Measurements from ENCODE around the gene MIEF1.

MIEF1 gene

DNA sequence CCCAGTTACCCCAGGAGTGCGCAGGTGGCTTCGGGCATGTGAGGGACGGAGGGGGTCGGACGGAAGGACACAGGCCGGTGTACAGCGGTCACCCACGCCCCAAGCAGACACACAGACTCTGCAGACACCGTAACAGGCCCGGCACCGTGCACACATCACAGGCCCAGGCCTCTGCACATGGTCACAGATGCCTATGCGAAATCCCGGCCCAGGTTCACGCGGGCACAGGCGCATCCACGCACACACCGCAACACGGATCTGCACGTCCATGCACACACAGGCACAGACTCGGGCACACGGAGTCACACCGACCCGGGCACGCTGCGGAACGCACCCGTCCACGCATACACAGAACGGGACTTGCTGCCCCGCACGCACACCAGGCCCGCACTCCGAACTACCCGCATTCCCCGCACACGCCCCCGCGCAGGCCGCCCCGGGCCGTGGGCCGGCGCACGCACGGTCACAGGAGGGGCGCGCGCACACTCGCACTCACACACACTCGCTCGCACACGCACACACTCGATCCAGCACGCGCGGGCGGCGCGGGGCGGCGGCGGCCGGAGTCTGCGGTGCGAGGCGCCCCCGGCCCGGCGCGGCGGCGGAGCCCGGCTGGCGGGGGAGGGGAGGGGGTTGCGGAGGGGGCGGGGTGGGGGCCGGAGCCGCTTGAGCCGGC is 45.4 kb upstream of the MIEF1 start, which contains the start of gene MGAT3:
TSS of gene MGAT3 (plus strand) at position 491 of the 676 bp plus-strand sequence. CDS start 30,336 bp downstream, outside the sequence.
- Histone ChIP-seq H3K9me3 (ENCODE audit: severe bottlenecking) (no peaks in the 10 kb centered on the region), H3K27ac (ENCODE audit: poor library complexity, severe bottlenecking) (no peak within 1 kb of the TSS), H3K27me3 (ENCODE audit: insufficient read depth, poor library complexity, severe bottlenecking) (peaks cover 40% of the 10 kb centered on the region), H3K4me3 (ENCODE audit: severe bottlenecking) (peak within 1 kb of the TSS; percentile 11), H3K36me3 (ENCODE audit: low read depth) (no peaks in the 10 kb centered on the region), H3K4me1 (ENCODE audit: insufficient read depth, poor library complexity, severe bottlenecking) (no peaks in the 10 kb centered on the region)
- TF ChIP-seq, protein P1, sequence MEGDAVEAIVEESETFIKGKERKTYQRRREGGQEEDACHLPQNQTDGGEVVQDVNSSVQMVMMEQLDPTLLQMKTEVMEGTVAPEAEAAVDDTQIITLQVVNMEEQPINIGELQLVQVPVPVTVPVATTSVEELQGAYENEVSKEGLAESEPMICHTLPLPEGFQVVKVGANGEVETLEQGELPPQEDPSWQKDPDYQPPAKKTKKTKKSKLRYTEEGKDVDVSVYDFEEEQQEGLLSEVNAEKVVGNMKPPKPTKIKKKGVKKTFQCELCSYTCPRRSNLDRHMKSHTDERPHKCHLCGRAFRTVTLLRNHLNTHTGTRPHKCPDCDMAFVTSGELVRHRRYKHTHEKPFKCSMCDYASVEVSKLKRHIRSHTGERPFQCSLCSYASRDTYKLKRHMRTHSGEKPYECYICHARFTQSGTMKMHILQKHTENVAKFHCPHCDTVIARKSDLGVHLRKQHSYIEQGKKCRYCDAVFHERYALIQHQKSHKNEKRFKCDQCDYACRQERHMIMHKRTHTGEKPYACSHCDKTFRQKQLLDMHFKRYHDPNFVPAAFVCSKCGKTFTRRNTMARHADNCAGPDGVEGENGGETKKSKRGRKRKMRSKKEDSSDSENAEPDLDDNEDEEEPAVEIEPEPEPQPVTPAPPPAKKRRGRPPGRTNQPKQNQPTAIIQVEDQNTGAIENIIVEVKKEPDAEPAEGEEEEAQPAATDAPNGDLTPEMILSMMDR (IDR thresholded peaks at IDR 0.05; ENCODE audit: poor library complexity, severe bottlenecking): no peak
- DNase-seq (ENCODE audit: low spot score): no peak
- ATAC-seq (ENCODE audit: low read depth): no peak

DNA sequence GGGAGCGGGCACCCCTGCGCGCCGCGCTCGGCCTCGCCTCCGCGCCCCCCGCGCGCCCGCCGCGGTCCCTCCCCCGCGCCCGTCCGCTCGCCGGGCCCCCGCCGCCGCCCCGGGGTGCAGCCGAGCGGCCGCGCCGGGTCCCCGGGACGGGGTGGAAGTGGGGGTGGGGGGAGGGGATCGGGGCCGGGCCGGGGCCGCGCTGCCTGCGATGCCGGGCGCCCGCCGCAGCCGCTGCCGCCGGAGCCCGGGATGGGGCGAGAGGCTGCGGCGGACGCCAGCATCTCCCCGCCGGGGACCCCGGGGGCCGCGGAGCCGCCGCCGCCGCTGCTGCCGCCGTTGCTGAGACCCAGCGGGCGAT is 44.9 kb upstream of the MIEF1 start:
- ATAC-seq (ENCODE audit: low read depth): no peak
- no peaks in the 10 kb centered on the region for H3K4me1 ChIP-seq (ENCODE audit: insufficient read depth, poor library complexity, severe bottlenecking)
- H3K4me3 ChIP-seq (ENCODE audit: severe bottlenecking): peak overlapping the region; percentile 11
- no peak overlapping the region for H3K27ac ChIP-seq (ENCODE audit: poor library complexity, severe bottlenecking)
- H3K27me3 ChIP-seq (ENCODE audit: insufficient read depth, poor library complexity, severe bottlenecking): peaks cover 40% of the 10 kb centered on the region
- no peaks in the 10 kb centered on the region for H3K9me3 ChIP-seq (ENCODE audit: severe bottlenecking)
- DNase-seq (ENCODE audit: low spot score): no peak
- TF ChIP-seq, protein P1 (IDR thresholded peaks at IDR 0.05; ENCODE audit: poor library complexity, severe bottlenecking): no peak
- H3K36me3 ChIP-seq (ENCODE audit: low read depth): no peaks in the 10 kb centered on the region

DNA sequence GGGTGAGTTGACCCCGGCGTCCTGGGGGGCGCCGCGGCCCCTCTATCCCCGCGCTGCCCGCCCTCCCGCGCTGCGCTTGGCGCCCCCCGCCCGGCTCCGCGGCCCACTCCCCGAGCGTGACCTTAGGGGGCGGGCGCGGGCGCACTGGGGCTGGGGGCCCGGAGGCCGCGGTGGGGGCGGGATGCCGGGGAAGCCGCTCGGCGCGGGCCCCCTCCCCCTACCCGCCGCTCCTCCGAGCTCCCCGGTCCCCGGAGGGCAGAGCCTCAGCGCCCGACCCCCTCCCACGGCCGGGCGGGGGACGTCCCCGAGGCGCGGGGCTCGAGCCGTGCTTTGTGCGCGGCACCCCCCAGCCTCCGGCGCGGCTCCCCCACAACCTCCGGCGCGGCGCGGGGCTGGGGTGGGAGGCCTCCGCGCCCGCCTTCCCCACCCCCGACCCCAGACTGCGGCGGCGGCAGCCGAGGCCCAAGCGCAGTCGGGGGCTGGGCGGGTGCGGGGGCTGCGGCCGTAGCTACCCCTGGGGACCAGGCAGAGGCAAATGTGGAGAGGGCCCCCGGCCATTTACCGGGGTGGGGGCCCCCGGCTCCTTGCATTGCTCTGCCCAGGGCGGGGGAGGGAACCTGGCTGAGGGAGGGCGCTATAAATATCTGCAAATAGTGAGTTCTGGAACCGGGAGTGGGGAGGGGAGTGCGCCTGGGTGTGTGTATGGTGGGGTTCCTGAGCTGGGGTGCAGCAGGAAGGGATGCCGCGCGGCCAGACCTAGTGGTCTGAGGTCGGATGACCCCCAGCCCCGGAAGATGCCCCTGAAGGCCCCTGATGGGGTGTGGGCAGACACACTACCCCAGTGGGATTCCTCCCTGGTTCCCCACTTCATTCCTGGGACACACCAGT is 44.3 kb upstream of the MIEF1 start:
- DNase-seq (ENCODE audit: low spot score): no peak
- Histone ChIP-seq H3K4me1 (ENCODE audit: insufficient read depth, poor library complexity, severe bottlenecking) (no peaks in the 10 kb centered on the region), H3K27ac (ENCODE audit: poor library complexity, severe bottlenecking) (no peak overlapping the region), H3K4me3 (ENCODE audit: severe bottlenecking) (peak overlapping the region; percentile 11), H3K9me3 (ENCODE audit: severe bottlenecking) (no peaks in the 10 kb centered on the region), H3K36me3 (ENCODE audit: low read depth) (no peaks in the 10 kb centered on the region), H3K27me3 (ENCODE audit: insufficient read depth, poor library complexity, severe bottlenecking) (peaks cover 40% of the 10 kb centered on the region)
- no peak for ATAC-seq (ENCODE audit: low read depth)
- TF ChIP-seq, protein P1 (IDR thresholded peaks at IDR 0.05; ENCODE audit: poor library complexity, severe bottlenecking): no peak

DNA sequence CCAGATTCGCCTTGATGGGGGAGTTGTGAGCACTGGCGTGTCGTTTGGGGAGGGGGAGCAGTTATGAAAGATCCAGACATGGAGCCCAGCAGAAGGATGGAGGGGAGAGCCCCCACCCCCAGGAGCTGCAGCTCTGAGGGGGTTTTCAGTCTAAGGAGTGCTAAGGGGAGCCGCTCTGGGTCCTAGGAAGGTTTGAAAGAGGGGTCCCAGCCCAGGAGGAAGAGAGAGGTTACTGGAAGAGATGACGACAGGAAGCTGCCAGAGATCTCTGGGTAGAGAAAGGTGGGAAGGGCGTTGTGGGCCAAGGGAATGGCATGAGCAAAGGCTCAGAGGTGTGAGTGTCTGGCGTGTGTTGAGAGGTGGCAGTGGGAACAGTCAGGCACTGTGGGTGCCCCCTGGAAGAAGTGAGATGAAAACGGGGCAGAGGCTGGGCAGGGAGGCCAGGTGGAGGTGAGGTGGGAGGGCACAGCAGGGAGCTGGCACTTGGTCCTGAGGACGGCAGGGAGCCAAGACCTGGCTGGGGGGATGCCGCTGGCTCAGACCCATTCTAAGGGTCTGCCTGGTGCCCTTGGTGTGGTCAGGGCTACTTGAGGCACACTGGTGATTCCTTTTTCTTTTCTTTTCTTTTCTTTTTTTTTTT is 43.5 kb upstream of the MIEF1 start:
- no peaks in the 10 kb centered on the region for H3K4me1 ChIP-seq (ENCODE audit: insufficient read depth, poor library complexity, severe bottlenecking)
- H3K4me3 ChIP-seq (ENCODE audit: severe bottlenecking): no peak overlapping the region
- H3K27me3 ChIP-seq (ENCODE audit: insufficient read depth, poor library complexity, severe bottlenecking): peaks cover 40% of the 10 kb centered on the region
- no peaks in the 10 kb centered on the region for H3K36me3 ChIP-seq (ENCODE audit: low read depth)
- H3K9me3 ChIP-seq (ENCODE audit: severe bottlenecking): no peaks in the 10 kb centered on the region
- no peak for DNase-seq (ENCODE audit: low spot score)
- no peak for ATAC-seq (ENCODE audit: low read depth)
- no peak overlapping the region for H3K27ac ChIP-seq (ENCODE audit: poor library complexity, severe bottlenecking)
- TF ChIP-seq, protein P1 (IDR thresholded peaks at IDR 0.05; ENCODE audit: poor library complexity, severe bottlenecking): no peak
